Vagina (tissue), 2 donors: Measurements from ENCODE around the gene TIPARP. TPM values are rescaled to one million over a fixed set of nuclear protein-coding genes. Genes with fewer than 3 reads are reported as not detected.

ENCODE experiments used
- DNase-seq, 2 donors: peaks; one replicate each; pipeline ENCODE4 v3.0.0-alpha.2; 2017; ENCODE audit errors: extremely low spot score in 2 of 2
- H3K27ac ChIP-seq: fragments of 200-600 bp; sonication (generic); one replicate; pipeline ENCODE4 v1.5.1; 2019
- H3K27me3 ChIP-seq: fragments of 200-600 bp; sonication (generic); one replicate; pipeline ENCODE4 v1.5.1; 2019
- H3K36me3 ChIP-seq, 2 donors: fragments of 200-600 bp; sonication (generic); one replicate each; pipeline ENCODE4 v1.5.1; 2017 to 2019
- H3K4me1 ChIP-seq: fragments of 200-600 bp; sonication (generic); one replicate; pipeline ENCODE4 v1.5.1; 2019
- H3K4me3 ChIP-seq, 2 donors: fragments of 200-600 bp; sonication (generic); 1 replicate in 1 of 2; 2 replicates in 1 of 2; pipeline ENCODE4 v1.5.1; 2016 to 2019
- H3K9me3 ChIP-seq: fragments of 200-600 bp; sonication (generic); one replicate; pipeline ENCODE4 v1.5.1; 2019
- CTCF ChIP-seq, 3 experiments: fragments of 450-650 bp in 2 of 3; fragments of 200-600 bp in 1 of 3; sonication (generic) in 1 of 3; IDR thresholded peaks; one replicate each; pipeline ENCODE4 v1.5.1; 2017 to 2019; ENCODE audit warnings: antibody characterized with exemption in 3 of 3, mild to moderate bottlenecking in 2 of 3, moderate library complexity in 2 of 3
- POLR2A ChIP-seq, 2 donors: fragments of 450-650 bp; IDR thresholded peaks; one replicate each; pipeline ENCODE4 v1.6.1; 2017; ENCODE audit warnings: antibody characterized with exemption in 2 of 2, mild to moderate bottlenecking in 2 of 2, moderate library complexity in 2 of 2
- POLR2AphosphoS5 ChIP-seq, 2 donors: sonication (generic); formaldehyde crosslinking; IDR thresholded peaks; one replicate each; pipeline ENCODE4 v1.9.0; 2017; ENCODE audit warnings: antibody characterized with exemption in 2 of 2, mild to moderate bottlenecking in 2 of 2, low read depth in 1 of 2; ENCODE audit not compliant: insufficient read depth in 1 of 2
- intact Hi-C: fragments of 100-400 bp; cut with DNase I; formaldehyde crosslinking; loops from one replicate; pipeline ENCODE4 v1.15.1; 2023
- total RNA-seq: library from RNA; depleted of rRNA; stranded (reverse); fragments of >200 nt; gene quantifications from one replicate; pipeline ENCODE4 v1.2.3, GENCODE V29; 2016

The TIPARP gene
- total RNA-seq, 1 donor from 2014 or later = 44.0 TPM

GRCh38 chr3:156685198-156685597 lies 10.8 kb downstream of the TIPARP start:
- H3K4me3 ChIP-seq = no peak overlapping the region
- DNase-seq = no peak
- TF ChIP-seq POLR2A (IDR thresholded peaks at IDR 0.05) = no peak
- no peak for TF ChIP-seq POLR2AphosphoS5 (IDR thresholded peaks at IDR 0.05; ENCODE audit: insufficient read depth in 1 of 2, low read depth in 1 of 2)
- no peak for TF ChIP-seq CTCF (IDR thresholded peaks at IDR 0.05)
- H3K36me3 ChIP-seq = peaks cover 0 to 5% of the 10 kb centered on the region in 2 donors
- no peaks in the 10 kb centered on the region for H3K27me3 ChIP-seq
- H3K9me3 ChIP-seq = no peaks in the 10 kb centered on the region
- no peak overlapping the region for H3K27ac ChIP-seq
- peaks cover 89% of the 10 kb centered on the region for H3K4me1 ChIP-seq
- intact Hi-C loops = no loop called here

DNA sequence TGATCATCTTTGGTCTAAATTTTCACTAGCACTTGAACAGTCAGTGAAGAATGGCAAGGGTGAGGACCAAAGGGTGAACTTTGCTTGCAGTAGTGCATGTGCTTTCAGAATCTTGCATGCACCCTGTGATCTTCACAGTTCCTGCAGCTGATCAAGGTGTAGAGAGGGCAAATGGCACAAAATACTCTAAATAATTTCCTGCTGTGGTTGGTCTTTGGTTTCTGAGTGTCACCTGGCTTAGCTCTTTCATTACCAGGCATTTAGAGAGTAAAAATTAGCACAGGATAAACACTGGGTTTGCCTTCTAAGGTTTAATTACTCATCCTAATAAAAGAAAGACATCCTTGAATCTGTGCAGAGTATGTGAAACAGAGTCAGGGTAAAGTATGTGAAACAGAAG lies 11.4 kb downstream of the TIPARP start:
- Histone ChIP-seq H3K27me3 (no peaks in the 10 kb centered on the region), H3K9me3 (no peaks in the 10 kb centered on the region), H3K27ac (no peak overlapping the region), H3K4me3 (no peak overlapping the region), H3K4me1 (peaks cover 89% of the 10 kb centered on the region), H3K36me3 (no peaks in the 10 kb centered on the region)
- intact Hi-C loops = no loop called here
- DNase-seq = no peak
- no peak for TF ChIP-seq POLR2A (IDR thresholded peaks at IDR 0.05)
- TF ChIP-seq POLR2AphosphoS5 (IDR thresholded peaks at IDR 0.05; ENCODE audit: insufficient read depth in 1 of 2, low read depth in 1 of 2) = no peak
- TF ChIP-seq CTCF (IDR thresholded peaks at IDR 0.05) = no peak

DNA sequence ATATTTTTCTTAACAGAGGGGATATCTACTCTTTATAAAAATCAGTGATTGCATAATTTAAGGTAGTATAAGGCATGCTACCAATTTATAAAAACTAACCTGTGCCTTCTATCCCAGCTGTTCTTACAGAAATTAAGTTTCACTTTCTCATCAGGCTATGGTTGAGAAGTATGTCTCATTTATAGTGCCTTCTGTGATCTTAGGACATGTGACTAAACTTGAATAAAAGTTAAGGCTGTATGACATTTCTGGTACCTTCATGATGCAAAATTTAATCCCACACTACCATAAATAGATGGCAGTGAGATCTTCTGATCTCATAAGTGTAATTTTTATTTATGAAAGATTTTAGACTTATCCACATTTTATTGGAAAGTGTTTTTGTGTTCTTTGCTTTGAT lies 12.6 kb downstream of the TIPARP start:
- H3K4me3 ChIP-seq = no peak overlapping the region
- intact Hi-C loops = no loop called here
- no peak for TF ChIP-seq POLR2A (IDR thresholded peaks at IDR 0.05)

DNA sequence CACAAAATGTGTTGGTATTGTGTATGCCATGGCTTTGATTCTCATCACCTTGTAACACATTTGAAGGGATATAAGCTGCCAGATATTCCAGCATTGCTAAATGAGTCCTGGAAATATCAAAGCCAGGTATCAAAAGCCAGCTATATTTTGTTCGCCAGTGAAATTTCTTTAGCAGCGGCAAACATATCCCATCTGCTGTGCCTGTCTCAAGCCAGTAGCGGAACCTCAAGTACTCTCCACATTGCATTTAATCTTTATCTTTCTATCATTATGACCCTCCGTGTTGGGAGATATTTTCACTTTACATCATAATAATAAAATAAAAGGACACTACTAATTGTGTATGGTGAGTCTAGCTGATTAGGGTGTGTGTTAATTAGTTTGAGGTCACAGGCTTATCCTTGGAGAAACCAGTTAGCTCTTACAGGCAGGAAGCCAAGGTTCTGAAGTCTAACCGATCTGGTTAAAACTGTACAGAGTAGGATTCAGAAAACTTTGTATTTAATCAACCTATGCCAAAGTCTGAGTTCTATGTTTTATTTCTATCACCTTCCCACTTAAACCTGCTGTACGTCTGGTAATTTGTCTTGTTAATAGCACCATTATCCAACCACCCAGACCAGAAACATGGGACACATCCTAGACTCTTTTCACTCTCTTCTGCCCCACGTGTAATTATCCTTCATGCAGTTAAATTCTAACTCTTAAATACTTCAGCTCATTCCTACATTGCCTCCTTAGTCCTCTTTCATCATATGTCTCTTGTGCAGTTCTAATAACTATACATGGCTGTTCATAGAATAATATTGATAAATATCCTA lies 14.5 kb downstream of the TIPARP start:
- Histone ChIP-seq H3K4me1 (peaks cover 72% of the 10 kb centered on the region), H3K27ac (no peak overlapping the region)

More for the DNA sequence above, 12.6 kb downstream of the TIPARP start:
- Histone ChIP-seq H3K9me3 (no peaks in the 10 kb centered on the region), H3K27ac (no peak overlapping the region), H3K36me3 (no peaks in the 10 kb centered on the region), H3K27me3 (no peaks in the 10 kb centered on the region), H3K4me1 (peaks cover 89% of the 10 kb centered on the region)
- no peak for DNase-seq

DNA sequence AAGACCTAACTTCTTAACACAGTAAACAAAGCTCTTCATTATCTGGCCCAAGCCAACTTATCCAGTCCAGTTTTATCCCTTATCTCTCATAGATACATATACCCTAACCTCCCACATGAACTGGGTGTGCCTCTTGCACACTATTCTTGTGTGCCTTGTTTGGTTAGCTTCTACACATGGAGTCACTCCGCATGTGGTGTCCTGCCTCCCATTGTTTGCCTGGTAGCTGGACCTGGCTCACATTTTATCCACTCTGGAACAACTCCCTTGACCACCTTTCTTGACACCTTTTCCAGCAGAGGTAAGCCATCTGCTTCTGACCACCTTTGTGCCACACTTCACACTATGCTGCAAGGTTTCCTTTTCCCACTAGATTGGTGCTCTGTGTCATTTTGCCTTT lies 15.2 kb downstream of the TIPARP start:
- Histone ChIP-seq H3K36me3 (peaks cover 0 to 5% of the 10 kb centered on the region in 2 donors), H3K4me1 (peaks cover 64% of the 10 kb centered on the region), H3K27me3 (no peaks in the 10 kb centered on the region), H3K4me3 (no peak overlapping the region), H3K27ac (no peak overlapping the region), H3K9me3 (no peaks in the 10 kb centered on the region)
- intact Hi-C loops = no loop called here
- DNase-seq = no peak
- TF ChIP-seq CTCF (IDR thresholded peaks at IDR 0.05) (no peak), POLR2A (IDR thresholded peaks at IDR 0.05) (no peak), POLR2AphosphoS5 (IDR thresholded peaks at IDR 0.05; ENCODE audit: insufficient read depth in 1 of 2, low read depth in 1 of 2) (no peak)

More for the DNA sequence above, 14.5 kb downstream of the TIPARP start:
- Histone ChIP-seq H3K9me3 (no peaks in the 10 kb centered on the region), H3K4me3 (no peak overlapping the region), H3K36me3 (no peaks in the 10 kb centered on the region), H3K27me3 (no peaks in the 10 kb centered on the region)
- TF ChIP-seq CTCF (IDR thresholded peaks at IDR 0.05) (no peak), POLR2A (IDR thresholded peaks at IDR 0.05) (no peak), POLR2AphosphoS5 (IDR thresholded peaks at IDR 0.05; ENCODE audit: insufficient read depth in 1 of 2, low read depth in 1 of 2) (no peak)
- no peak for DNase-seq
- intact Hi-C loops = no loop called here
